NCI-H2029 (cell line): ENCODE measurements around the gene HS2ST1.

ENCODE experiments used
- DNase-seq: peaks from one replicate; lab custom pipeline; 2025; lab: John Stamatoyannopoulos, UW

Gene HS2ST1

GRCh38 chr1:87113313-87113712, 198.9 kb downstream of the HS2ST1 start:
- DNase-seq: no peak

- no peak for DNase-seq
Measured at GRCh38 chr1:87115317-87115890, 201.0 kb downstream of the HS2ST1 start.

- DNase-seq: no peak
Measured at GRCh38 chr1:87115891-87116290, 201.5 kb downstream of the HS2ST1 start.

DNA sequence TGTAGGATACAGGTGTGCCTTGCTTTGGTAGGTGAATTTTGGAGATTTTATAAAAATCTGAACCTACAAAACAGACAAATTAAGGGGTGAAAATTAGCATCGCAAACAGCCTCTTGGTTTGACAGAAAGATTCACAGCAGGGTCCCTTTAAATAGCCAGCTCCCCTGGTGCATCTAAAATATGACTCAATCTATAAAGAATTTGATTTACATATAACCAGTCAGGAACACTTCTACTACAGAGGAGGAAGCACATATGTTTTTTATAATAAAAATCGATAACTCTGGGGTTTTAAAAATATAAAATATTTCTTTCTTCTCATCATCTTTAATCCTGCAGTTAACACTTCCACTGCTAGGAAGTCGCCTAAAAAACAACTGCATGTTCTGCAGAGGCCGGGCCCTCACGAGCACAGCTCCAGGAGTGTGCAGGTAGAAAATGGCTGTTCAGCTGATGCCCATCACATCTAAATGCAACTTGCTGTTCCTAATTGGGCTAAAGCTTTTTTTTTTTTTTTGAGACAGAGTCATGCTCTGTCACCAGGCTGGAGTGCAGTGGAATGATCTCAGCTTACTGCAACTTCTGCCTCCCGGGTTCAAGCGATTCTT, 203.4 kb downstream of the HS2ST1 start:
- DNase-seq: no peak

DNA sequence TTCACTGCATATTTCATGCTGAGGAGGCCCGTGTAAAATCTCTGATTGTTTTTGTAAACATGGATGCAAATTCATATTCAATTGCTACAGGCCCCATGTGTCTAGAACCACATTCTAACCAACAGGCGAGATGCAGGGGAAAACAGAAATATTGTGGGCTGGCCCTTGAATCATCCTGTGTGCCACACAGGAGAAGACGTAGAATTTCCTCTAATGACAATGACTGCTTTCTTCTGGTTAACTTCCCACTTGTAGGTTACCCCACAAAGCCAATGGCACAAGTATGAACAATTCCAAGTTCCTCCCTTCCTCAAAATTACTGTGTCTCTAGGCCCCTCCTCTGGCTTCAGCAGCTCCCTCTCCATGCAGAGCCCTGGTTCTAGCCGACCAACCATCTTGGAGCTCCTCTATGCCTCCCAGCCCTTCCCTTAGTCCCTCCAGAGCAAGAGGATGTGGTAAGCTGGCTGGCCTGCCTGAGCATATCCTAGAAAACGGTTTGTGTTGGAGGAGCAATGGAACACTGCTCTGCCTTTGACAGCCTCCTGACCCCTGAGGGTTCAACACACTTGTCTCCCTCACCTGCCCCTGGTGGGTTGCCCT, 205.2 kb downstream of the HS2ST1 start:
- DNase-seq: no peak

- DNase-seq: no peak
Measured at GRCh38 chr1:87120779-87121178, 206.3 kb downstream of the HS2ST1 start.

DNA sequence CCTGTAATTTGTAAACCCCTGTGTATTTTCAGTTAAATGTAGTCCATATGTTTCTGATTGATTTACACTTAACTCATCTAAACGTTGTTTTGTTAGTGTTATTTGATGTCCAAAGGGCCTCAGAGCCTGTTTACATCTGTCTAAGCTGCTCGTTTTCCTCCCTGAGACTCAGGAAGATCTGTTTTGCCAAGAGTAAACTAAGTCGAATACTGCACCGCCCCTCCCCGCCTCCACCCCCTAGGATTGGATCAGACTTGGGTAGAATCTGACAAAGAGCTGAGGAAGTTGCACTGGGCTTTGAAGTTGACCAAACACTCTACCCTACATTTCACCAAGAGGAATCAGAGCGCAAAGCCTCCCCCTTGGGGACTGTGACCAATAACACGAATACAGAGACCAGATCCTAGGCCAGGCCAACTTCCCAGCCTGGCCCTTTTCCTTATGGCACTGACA, 207.3 kb downstream of the HS2ST1 start:
- DNase-seq: no peak

- no peak for DNase-seq
Measured at GRCh38 chr1:87122243-87122642, 207.8 kb downstream of the HS2ST1 start.

DNA sequence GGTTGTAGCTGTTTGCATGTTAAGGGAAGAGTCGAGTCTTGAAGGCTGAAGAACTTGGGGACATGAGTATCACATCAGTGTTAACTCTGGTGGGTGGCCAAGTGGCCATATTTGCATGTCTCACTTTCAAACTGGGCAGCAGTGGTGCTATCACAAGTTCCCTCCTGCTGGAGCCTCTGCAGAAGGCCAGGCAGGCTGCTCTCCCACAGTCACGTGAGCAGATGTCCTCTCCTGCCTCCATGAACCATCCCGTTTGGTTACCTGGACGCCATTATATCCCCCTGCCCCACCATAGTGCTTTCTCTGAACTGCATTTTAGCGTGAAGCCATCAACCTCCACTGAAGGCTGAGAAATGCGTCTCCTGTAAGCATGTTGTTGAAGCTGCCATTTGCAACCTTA, 209.2 kb downstream of the HS2ST1 start:
- no peak for DNase-seq

- DNase-seq: no peak
Measured at GRCh38 chr1:87126886-87127505, 212.6 kb downstream of the HS2ST1 start.

DNA sequence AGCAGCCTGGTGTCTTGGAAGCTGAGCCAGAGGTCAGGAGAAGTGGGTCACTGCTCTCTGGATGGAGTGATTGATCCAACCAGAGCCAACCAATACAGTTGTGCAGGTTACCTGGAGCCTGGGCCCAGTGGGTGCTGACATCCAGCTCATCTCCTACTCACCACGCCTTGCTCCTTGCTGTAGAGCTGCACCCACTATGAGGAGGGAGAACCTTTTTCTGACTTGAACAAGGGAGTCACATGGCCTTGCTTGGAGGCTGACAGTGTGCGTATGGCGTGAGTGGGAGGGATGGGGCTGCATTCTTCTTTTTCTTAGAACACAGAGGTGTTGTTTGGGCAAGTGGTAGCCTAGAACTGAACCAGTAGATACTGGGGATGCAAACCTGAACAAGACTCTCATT, 213.1 kb downstream of the HS2ST1 start:
- DNase-seq: no peak

GRCh38 chr1:87129038-87129437, 214.6 kb downstream of the HS2ST1 start:
- no peak for DNase-seq

GRCh38 chr1:87129606-87130005, 215.2 kb downstream of the HS2ST1 start:
- DNase-seq: no peak

GRCh38 chr1:87130438-87130837, 216.0 kb downstream of the HS2ST1 start:
- no peak for DNase-seq

- DNase-seq: peak; percentile 63
Measured at GRCh38 chr1:87131809-87132283, 217.4 kb downstream of the HS2ST1 start.

GRCh38 chr1:87132284-87132870, 217.9 kb downstream of the HS2ST1 start:
- DNase-seq: no peak

DNA sequence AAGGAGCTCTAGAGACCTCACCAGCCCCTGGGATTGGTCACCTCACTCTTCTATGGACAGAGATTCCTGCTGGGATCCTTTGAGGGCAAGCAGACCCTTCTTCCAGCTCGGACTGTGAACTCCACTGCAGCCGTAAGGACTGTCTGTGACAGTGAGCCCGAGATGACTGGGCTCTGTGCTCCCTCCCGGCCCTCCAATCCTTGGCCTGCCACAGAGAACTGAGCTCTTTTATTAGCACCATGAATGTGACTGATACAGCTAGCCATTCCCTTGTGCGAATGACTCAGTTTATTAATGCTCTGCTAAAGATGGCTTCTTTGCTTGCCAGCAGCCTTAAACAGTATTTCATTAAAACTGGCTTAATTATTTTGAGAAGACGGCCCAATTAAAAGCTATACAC, 219.6 kb downstream of the HS2ST1 start:
- DNase-seq: no peak

DNA sequence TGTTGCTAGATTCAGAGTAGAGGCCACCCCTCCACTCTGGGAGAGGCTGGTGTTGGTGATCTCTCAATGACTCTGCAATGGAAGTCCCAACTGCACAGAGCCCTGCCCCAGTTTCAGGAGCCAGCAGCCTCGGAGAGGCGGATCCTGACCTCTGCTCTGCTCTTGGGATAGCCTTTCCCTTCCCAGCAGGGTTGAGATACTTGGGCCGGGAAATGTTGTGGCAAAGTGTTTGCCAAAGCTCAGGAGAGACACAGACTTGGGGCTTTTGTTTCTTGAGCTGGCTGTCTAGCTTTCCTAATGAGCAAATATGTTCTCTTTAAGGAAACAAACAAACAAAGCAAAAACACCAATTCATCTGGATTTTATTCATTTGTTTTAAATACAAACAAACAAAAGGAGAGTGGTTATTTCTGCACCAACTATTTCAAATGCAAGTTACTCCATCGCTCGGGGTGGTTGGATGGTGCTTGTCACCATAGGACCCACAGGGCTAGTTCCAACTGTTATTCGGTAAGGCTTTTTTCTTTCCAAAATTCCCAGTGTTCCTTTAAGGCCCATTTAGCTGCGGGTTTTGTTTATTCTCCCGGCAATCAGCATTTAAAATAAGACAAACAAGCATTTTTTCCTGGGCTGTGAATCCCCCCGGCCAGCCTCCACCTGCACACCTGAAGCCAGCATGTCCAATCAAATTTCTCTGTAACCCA, 220.3 kb downstream of the HS2ST1 start:
- DNase-seq: no peak

DNA sequence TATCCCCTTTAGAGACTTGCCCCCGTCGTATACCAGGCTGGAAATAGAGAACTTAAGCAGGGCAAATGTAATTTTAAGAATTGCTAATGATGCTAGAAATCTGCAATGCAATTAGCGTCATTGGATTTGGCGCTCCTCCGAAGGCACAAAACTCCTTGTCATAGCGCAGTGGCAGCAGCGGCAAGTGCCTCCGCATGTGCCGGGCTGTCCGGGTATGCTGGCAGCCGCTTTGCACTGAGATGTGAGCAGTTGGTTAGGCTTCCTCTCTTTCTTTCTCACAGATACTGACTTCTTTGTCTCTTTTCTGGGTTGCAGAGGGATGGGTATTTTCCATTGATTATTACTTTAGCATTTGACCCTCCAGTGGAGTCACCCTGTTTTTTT, 220.9 kb downstream of the HS2ST1 start:
- DNase-seq: no peak

DNA sequence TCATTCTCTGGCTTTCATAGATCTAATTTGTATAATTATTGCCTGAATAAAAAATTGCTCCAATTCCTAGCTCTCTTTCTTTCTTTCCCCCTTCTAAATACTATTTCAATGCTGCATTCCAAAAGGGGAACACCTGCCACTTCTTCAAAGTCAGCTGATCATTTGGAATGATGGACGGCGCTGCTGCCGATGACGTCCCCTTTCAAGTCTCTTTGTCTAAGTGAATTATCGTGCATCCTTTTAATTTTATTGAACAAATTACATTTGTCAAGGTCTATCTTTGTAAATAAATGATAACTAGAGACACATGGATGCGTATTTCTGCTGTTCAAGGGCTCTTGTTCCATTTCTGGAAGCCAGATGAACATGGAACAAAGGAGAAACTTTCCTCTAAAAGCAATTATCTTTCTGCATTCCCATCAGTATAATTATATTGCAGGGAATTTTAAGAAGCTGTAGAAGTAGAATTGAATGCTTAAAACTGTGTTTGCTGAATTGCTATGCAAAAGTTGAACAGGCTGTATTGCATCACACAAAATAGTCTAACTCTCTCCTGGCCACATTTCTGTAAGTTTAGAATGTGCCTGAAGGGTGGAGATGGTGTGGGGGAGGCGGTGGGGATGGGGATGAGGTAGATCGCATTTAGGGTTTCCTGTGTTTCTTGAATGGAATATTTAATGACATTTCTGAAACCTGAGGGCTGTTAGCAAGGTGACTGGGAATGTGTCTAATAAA, 222.3 kb downstream of the HS2ST1 start:
- DNase-seq: no peak

GRCh38 chr1:87137342-87137739, 222.9 kb downstream of the HS2ST1 start:
- no peak for DNase-seq
